ENCODE results near the gene NOP10. TPM values are rescaled to one million over a fixed set of nuclear protein-coding genes. Genes with fewer than 3 reads are reported as not detected.

NOP10 gene
- total and polyA plus RNA-seq, 2 experiments from 2014 or later: 110 to 307 TPM

DNA sequence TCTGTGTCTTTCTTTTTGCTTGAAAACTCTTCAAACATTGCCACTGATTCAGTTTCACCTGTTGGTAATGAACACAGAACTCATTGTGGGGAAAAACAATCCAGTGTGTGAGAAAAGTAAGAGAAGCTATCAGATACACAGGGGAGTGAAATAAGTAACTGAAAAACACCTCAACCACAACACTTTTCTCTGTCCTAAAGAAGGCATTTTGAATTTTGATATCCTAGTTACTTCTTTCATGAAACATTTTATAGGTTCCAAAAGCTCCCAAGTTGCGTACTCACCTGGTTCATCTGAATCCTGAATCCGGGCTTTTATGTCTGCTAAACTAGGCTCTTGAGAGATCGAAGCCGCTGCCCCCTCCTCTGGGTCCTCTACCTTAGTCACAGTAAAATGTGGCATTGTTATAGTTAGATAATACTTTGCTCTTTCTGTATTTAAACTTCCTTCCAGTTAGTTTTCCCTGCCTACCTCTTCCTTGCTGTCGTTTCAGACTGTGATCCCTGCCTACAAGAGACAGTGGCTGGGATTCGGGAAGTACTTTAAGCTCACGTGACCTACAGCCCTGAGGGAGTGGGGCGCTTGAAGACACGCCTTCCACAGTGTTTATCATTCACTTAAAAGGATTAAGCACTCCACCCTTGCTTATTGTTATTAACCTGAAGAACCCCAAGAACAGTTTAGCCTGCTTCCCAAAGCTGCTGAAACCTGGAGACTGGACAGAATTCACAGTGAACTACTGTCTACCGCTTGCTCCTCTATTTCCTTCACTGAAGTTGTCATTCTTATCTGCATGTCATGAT lies 24.5 kb downstream of the NOP10 start:
- peak overlapping the region; percentile 43 for H3K4me3 ChIP-seq
- TF ChIP-seq CTCF (IDR thresholded peaks at IDR 0.05; ENCODE audit: low read depth, low read length): no peak
- H3K9me3 ChIP-seq (ENCODE audit: low read depth): no peaks in the 10 kb centered on the region
- H3K36me3 ChIP-seq: no peaks in the 10 kb centered on the region
- H3K27me3 ChIP-seq: no peaks in the 10 kb centered on the region
- H3K27ac ChIP-seq: peak overlapping the region; percentile 74
- peak; percentile 75 to 77 for DNase-seq (ENCODE audit: low read depth in 1 of 2, low spot score in 1 of 2)
- peaks cover 23% of the 10 kb centered on the region for H3K4me1 ChIP-seq (ENCODE audit: low read depth)

DNA sequence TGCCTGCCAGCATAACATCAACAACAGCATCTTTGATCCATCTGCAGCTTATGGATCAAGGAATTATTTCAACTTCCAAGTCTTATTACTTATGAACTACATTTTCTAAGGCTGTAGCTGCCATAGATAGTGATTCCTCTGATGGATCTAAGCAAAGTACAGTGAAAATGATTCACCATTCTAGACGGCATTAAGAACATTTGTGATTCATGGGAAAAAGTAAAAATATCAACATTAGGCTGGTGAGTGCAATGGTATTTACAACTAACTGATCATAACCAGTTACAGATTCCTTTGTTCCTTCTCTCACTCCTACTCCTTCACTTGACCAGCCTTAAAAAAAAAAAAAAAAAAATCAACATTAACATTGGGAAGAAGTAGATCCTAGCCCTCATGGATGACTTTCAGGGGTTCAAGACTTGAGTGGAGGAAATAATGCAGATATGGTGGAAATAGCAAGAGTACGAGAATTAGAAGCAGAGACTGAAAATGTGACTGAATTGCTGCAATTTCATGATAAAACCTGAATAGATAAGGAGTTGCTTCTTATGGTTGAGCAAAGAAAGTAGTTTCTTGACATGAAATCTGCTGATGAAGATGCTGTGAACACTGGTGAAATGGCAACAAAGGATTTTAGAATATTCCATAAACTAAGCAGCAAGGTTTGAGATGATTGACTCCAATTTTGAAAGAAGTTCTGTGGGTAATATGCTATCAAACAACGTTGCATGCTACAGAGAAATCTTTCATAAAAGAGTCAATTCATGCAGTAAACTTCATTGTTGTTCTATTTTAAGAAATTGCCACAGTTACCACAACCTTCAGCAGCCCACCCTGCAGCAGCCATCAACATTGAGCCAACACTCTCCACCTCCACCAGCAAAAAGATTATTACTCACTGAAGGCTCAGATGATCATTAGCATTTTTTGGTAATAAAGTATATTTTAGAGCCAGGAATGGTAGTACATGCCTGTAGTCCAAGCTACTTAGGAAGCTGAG lies 28.1 kb downstream of the NOP10 start:
- no peak overlapping the region for H3K27ac ChIP-seq
- no peaks in the 10 kb centered on the region for H3K9me3 ChIP-seq (ENCODE audit: low read depth)
- H3K4me1 ChIP-seq (ENCODE audit: low read depth): peaks cover 23% of the 10 kb centered on the region
- DNase-seq (ENCODE audit: low read depth in 1 of 2, low spot score in 1 of 2): no peak
- no peak for TF ChIP-seq CTCF (IDR thresholded peaks at IDR 0.05; ENCODE audit: low read depth, low read length)
- H3K27me3 ChIP-seq: no peaks in the 10 kb centered on the region
- H3K36me3 ChIP-seq: no peaks in the 10 kb centered on the region
- no peak overlapping the region for H3K4me3 ChIP-seq

- Histone ChIP-seq H3K27ac (no peak overlapping the region), H3K4me3 (no peak overlapping the region), H3K36me3 (no peaks in the 10 kb centered on the region), H3K4me1 (ENCODE audit: low read depth) (peaks cover 9% of the 10 kb centered on the region), H3K9me3 (ENCODE audit: low read depth) (no peaks in the 10 kb centered on the region), H3K27me3 (no peaks in the 10 kb centered on the region)
- TF ChIP-seq CTCF (IDR thresholded peaks at IDR 0.05; ENCODE audit: low read depth, low read length): no peak
- no peak for DNase-seq (ENCODE audit: low read depth in 1 of 2, low spot score in 1 of 2)
Observed at GRCh38 chr15:34311563-34311962, 31.4 kb downstream of the NOP10 start.

DNA sequence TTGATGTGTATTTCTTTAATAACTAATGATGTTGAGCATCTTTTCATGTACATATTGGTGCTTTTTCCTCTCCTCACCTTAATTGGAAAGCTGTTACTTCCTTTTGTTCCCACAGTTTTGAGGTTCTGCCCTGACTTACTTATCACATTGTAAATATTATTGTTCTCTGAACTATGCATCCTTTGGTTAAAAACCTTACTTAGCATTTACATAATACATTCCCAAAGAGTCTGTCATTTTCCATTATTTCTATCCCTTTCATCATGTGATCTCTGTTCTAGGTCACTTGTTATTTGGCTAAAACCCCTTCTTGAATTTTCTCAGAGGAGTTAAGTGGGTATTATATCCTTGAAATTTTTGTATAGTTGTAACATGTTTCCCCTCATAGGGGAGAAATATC lies 38.3 kb downstream of the NOP10 start:
- no peak overlapping the region for H3K27ac ChIP-seq
- no peaks in the 10 kb centered on the region for H3K9me3 ChIP-seq (ENCODE audit: low read depth)
- H3K4me3 ChIP-seq: no peak overlapping the region
- peaks cover 4% of the 10 kb centered on the region for H3K4me1 ChIP-seq (ENCODE audit: low read depth)
- H3K27me3 ChIP-seq: no peaks in the 10 kb centered on the region
- peak in 1 of 2 donors; percentile 48 for DNase-seq (ENCODE audit: low read depth in 1 of 2, low spot score in 1 of 2)
- no peak for TF ChIP-seq CTCF (IDR thresholded peaks at IDR 0.05; ENCODE audit: low read depth, low read length)
- no peaks in the 10 kb centered on the region for H3K36me3 ChIP-seq

DNA sequence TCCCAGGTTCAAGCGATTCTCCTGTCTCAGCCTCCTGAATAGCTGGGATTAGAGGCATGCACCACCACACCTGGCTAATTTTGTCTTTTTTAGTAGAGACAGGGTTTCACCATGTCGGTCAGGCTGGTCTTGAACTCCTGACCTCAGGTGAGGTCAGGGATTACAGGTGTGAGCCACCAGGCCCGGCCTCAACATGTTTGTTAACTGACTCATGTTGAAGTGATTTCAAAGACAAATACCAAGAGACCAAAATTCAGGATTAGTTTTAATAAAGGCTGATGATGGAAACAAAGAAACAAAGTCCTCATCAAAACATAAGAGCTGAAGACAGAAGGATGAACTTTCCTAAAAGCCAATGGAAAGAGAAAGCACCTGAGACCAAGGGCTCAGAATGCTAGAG lies 41.9 kb downstream of the NOP10 start:
- no peaks in the 10 kb centered on the region for H3K9me3 ChIP-seq (ENCODE audit: low read depth)
- no peak for TF ChIP-seq CTCF (IDR thresholded peaks at IDR 0.05; ENCODE audit: low read depth, low read length)

More for the DNA sequence above, 41.9 kb downstream of the NOP10 start:
- peaks cover 7% of the 10 kb centered on the region for H3K4me1 ChIP-seq (ENCODE audit: low read depth)
- no peak overlapping the region for H3K27ac ChIP-seq
- no peak for DNase-seq (ENCODE audit: low read depth in 1 of 2, low spot score in 1 of 2)
- H3K27me3 ChIP-seq: no peaks in the 10 kb centered on the region
- no peak overlapping the region for H3K4me3 ChIP-seq
- no peaks in the 10 kb centered on the region for H3K36me3 ChIP-seq
